SHP77 treated with DMSO at 0.1 percent for 48 hours (cell line): ENCODE measurements around the gene EPS8.
"Not testable (repeated sequence)": the region's sequence is repeated elsewhere in the genome, so short reads cannot be mapped to it uniquely, and the experiment has no call there.

ENCODE experiments used
- DNase-seq: peaks from one replicate; lab custom pipeline; 2025; lab: John Stamatoyannopoulos, UW

Gene EPS8

GRCh38 chr12:15797818-15798217 is 8.6 kb upstream of the EPS8 start:
- no peak for DNase-seq

GRCh38 chr12:15796493-15797141 is 7.4 kb upstream of the EPS8 start:
- no peak for DNase-seq

- DNase-seq = no peak
These were observed 5.6 kb upstream of the EPS8 start for GRCh38 chr12:15794836-15795235.

GRCh38 chr12:15794196-15794595 is 5.0 kb upstream of the EPS8 start:
- DNase-seq = no peak

- DNase-seq = peak; percentile 59
These were observed 662 bp downstream of the EPS8 start for GRCh38 chr12:15788233-15789219.

GRCh38 chr12:15787778-15788177 is 1.4 kb downstream of the EPS8 start:
- no peak for DNase-seq

GRCh38 chr12:15786772-15787171 is 2.4 kb downstream of the EPS8 start:
- DNase-seq = no peak

GRCh38 chr12:15783288-15783687 is 5.9 kb downstream of the EPS8 start:
- no peak for DNase-seq

GRCh38 chr12:15782667-15783066 is 6.5 kb downstream of the EPS8 start:
- DNase-seq = no peak

- DNase-seq = no peak
These were observed 9.3 kb downstream of the EPS8 start for GRCh38 chr12:15779925-15780324.

- no peak for DNase-seq
These were observed 11.1 kb downstream of the EPS8 start for GRCh38 chr12:15778126-15778525.

- no peak for DNase-seq
These were observed 11.7 kb downstream of the EPS8 start for GRCh38 chr12:15777355-15778012.

- no peak for DNase-seq
These were observed 12.7 kb downstream of the EPS8 start for GRCh38 chr12:15776532-15776931.

GRCh38 chr12:15774819-15775218 is 14.4 kb downstream of the EPS8 start:
- DNase-seq = no peak

GRCh38 chr12:15772405-15773018 is 16.7 kb downstream of the EPS8 start:
- DNase-seq = no peak

- DNase-seq = no peak
These were observed 18.6 kb downstream of the EPS8 start for GRCh38 chr12:15770581-15770980.

GRCh38 chr12:15770021-15770420 is 19.2 kb downstream of the EPS8 start:
- no peak for DNase-seq

- no peak for DNase-seq
These were observed 19.6 kb downstream of the EPS8 start for GRCh38 chr12:15769586-15769985.

- DNase-seq = no peak
These were observed 21.9 kb downstream of the EPS8 start for GRCh38 chr12:15767301-15767700.

- no peak for DNase-seq
These were observed 25.9 kb downstream of the EPS8 start for GRCh38 chr12:15763328-15763727.

GRCh38 chr12:15762162-15762561 is 27.0 kb downstream of the EPS8 start:
- not testable (repeated sequence) for DNase-seq

GRCh38 chr12:15757553-15758255 is 31.5 kb downstream of the EPS8 start:
- DNase-seq = no peak
